Transverse colon (tissue), 4 donors: ENCODE results near the gene CCDC70. TPM values are rescaled to one million over a fixed set of nuclear protein-coding genes. Genes with fewer than 3 reads are reported as not detected.

Source experiments
- DNase-seq: peaks from one replicate; pipeline ENCODE4 v3.0.0-alpha.2; 2019
- H3K27ac ChIP-seq, 4 donors: fragments of 200-600 bp; sonication (generic); 2 replicates each; pipeline ENCODE4 v1.5.1; 2016 to 2018; ENCODE audit warnings: inconsistent platforms in 4 of 4
- H3K27me3 ChIP-seq: fragments of 200-600 bp; sonication (generic); 2 replicates; pipeline ENCODE4 v1.5.1; 2017; ENCODE audit warnings: inconsistent platforms
- H3K36me3 ChIP-seq, 4 donors: fragments of 200-600 bp; sonication (generic); 2 replicates each; pipeline ENCODE4 v1.5.1; 2017 to 2019; ENCODE audit warnings: inconsistent platforms in 4 of 4
- H3K4me1 ChIP-seq, 4 donors: fragments of 200-600 bp; sonication (generic); 2 replicates each; pipeline ENCODE4 v1.5.1; 2017 to 2020; ENCODE audit warnings: inconsistent platforms in 4 of 4
- H3K4me3 ChIP-seq, 4 donors: fragments of 200-600 bp; sonication (generic); 1 replicate in 1 of 4; 2 replicates in 3 of 4; pipeline versions ENCODE4 v1.5.1 to v1.6.1; 2017 to 2019; ENCODE audit warnings: inconsistent platforms in 4 of 4
- H3K9me3 ChIP-seq, 2 donors: fragments of 200-600 bp; sonication (generic); 2 replicates each; pipeline ENCODE4 v1.5.1; 2017 to 2019; ENCODE audit warnings: inconsistent platforms in 2 of 2
- CTCF ChIP-seq, 5 experiments: fragments of 200-600 bp in 3 of 5; fragments of 450-650 bp in 2 of 5; sonication (generic) in 3 of 5; IDR thresholded peaks; 1 replicate in 2 of 5; 2 replicates in 3 of 5; pipeline ENCODE4 v1.5.1; 2016 to 2017; ENCODE audit warnings: antibody characterized with exemption in 5 of 5, inconsistent platforms in 3 of 5, mild to moderate bottlenecking in 2 of 5, moderate library complexity in 1 of 5
- EP300 ChIP-seq: sonication (generic); formaldehyde crosslinking; IDR thresholded peaks from one replicate; pipeline ENCODE4 v1.6.1; 2017; ENCODE audit warnings: antibody characterized with exemption, low read depth
- POLR2A ChIP-seq: fragments of 450-650 bp; IDR thresholded peaks from one replicate; pipeline ENCODE4 v1.6.1; 2016; ENCODE audit warnings: antibody characterized with exemption, mild to moderate bottlenecking, moderate library complexity
- POLR2AphosphoS5 ChIP-seq, 3 donors: sonication (generic); formaldehyde crosslinking; IDR thresholded peaks; one replicate each; pipeline ENCODE4 v1.6.1; 2016; ENCODE audit warnings: antibody characterized with exemption in 3 of 3
- WGBS, 2 donors: methylation state at CpG; one replicate each; pipeline ENCODE4 v1.1.5; 2018; ENCODE audit warnings: low coverage in 1 of 2; 5-methylcytosine and 5-hydroxymethylcytosine counted together
- in situ Hi-C, 4 donors: fragments of 200-750 bp; cut with MboI; loops; one replicate each; pipeline versions ENCODE4 v1.15.0 to v1.15.1; 2017; ENCODE audit warnings: low sequenced_read_pairs in 3 of 4, low pct_ligation_motif_present in 1 of 4, low pct_unique_long_range_greater_than_20kb in 1 of 4
- intact Hi-C: fragments of 100-400 bp; cut with DNase I; formaldehyde crosslinking; loops from one replicate; pipeline ENCODE4 v1.15.1; 2023; ENCODE audit warnings: low total_unique reads
- total RNA-seq, 4 donors: library from RNA; depleted of rRNA; stranded (reverse); fragments of >200 nt; gene quantifications; one replicate each; pipeline ENCODE4 v1.1.0, GENCODE V29; 2016

The CCDC70 gene
- total RNA-seq, 4 donors from 2014 or later, result not detected

DNA sequence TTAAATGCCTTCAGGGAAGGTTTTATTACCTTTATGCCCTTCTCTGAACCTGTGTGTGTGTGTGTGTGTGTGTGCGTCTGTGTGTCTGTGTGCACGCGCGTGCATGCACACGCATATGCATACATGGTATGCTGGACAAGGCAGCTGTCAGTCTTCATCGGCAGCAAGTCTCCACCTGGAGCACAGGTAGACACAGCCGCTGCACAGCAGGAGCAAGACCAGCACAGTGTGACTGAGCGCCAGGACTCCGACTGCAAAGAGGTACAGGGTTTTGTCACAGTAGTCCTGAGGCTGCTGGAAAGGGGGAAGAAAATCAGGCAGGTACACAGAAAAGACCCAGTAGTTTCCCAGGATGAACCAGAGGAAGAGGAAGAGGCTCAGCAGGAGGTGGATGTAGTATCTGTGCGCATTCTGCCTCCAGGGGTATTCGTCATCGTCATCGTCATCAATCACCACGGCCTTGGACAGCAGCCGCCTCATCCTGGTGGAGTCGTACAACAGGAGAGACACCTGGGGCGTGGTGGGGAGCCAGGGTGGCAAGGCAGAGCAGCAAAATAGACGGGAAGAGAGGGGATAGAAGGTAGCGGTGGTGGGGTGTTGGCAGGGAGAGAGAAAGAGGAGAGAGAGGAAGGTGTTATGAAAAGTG, 45.0 kb upstream of the CCDC70 start:
- in situ Hi-C loops, result loop anchor here in 1 of 4 donors (25.0 kb wide), 2 partner anchors 321 to 621 kb away; partner anchors contain the start of gene NEK5

GRCh38 chr13:51817717-51818116, 44.1 kb upstream of the CCDC70 start:
- TF ChIP-seq POLR2A (no peak), POLR2AphosphoS5 (IDR thresholded peaks at IDR 0.05) (no peak), CTCF (IDR thresholded peaks at IDR 0.05) (no peak), EP300 (no peak)
- Histone ChIP-seq H3K36me3 (no peaks in the 10 kb centered on the region), H3K27ac (no peak overlapping the region), H3K4me1 (peaks cover 5 to 13% (median 10%) of the 10 kb centered on the region in 4 donors), H3K27me3 (no peaks in the 10 kb centered on the region), H3K4me3 (no peak overlapping the region), H3K9me3 (no peaks in the 10 kb centered on the region)
- DNase-seq, result no peak
- WGBS, 2 donors, result 85% methylated on average over 8 of the region's 8 CpGs; no CpG with 5 or more reads in 1 of the 2 donors
- intact Hi-C loops (no loop called here), in situ Hi-C loops (loop anchor here in 1 of 4 donors (25.0 kb wide), 2 partner anchors 320 to 620 kb away; partner anchors contain the start of gene NEK5)

More for the DNA sequence above, 45.0 kb upstream of the CCDC70 start:
- no peak for DNase-seq
- no peak overlapping the region for H3K4me3 ChIP-seq
- no peak overlapping the region for H3K27ac ChIP-seq
- 75 to 86% methylated on average over 15 to 19 of the region's 19 CpGs for WGBS, 2 donors
- intact Hi-C loops, result no loop called here
- TF ChIP-seq EP300 (no peak), POLR2A (no peak), POLR2AphosphoS5 (IDR thresholded peaks at IDR 0.05) (no peak), CTCF (IDR thresholded peaks at IDR 0.05) (no peak)
- peaks cover 5 to 13% (median 10%) of the 10 kb centered on the region in 4 donors for H3K4me1 ChIP-seq
- H3K9me3 ChIP-seq, result no peaks in the 10 kb centered on the region
- H3K36me3 ChIP-seq, result no peaks in the 10 kb centered on the region
- no peaks in the 10 kb centered on the region for H3K27me3 ChIP-seq

GRCh38 chr13:51818276-51818675, 43.5 kb upstream of the CCDC70 start:
- intact Hi-C loops, result no loop called here
- in situ Hi-C loops, result loop anchor here in 1 of 4 donors (25.0 kb wide), 2 partner anchors 319 to 619 kb away; partner anchors contain the start of gene NEK5
- TF ChIP-seq EP300 (no peak), CTCF (IDR thresholded peaks at IDR 0.05) (no peak), POLR2AphosphoS5 (IDR thresholded peaks at IDR 0.05) (no peak), POLR2A (no peak)
- Histone ChIP-seq H3K27ac (no peak overlapping the region), H3K27me3 (no peaks in the 10 kb centered on the region), H3K36me3 (no peaks in the 10 kb centered on the region), H3K4me1 (peaks cover 5 to 13% (median 10%) of the 10 kb centered on the region in 4 donors), H3K4me3 (no peak overlapping the region), H3K9me3 (no peaks in the 10 kb centered on the region)
- WGBS, 2 donors, result 95 to 96% methylated on average over 4 of the region's 4 CpGs
- DNase-seq, result no peak

DNA sequence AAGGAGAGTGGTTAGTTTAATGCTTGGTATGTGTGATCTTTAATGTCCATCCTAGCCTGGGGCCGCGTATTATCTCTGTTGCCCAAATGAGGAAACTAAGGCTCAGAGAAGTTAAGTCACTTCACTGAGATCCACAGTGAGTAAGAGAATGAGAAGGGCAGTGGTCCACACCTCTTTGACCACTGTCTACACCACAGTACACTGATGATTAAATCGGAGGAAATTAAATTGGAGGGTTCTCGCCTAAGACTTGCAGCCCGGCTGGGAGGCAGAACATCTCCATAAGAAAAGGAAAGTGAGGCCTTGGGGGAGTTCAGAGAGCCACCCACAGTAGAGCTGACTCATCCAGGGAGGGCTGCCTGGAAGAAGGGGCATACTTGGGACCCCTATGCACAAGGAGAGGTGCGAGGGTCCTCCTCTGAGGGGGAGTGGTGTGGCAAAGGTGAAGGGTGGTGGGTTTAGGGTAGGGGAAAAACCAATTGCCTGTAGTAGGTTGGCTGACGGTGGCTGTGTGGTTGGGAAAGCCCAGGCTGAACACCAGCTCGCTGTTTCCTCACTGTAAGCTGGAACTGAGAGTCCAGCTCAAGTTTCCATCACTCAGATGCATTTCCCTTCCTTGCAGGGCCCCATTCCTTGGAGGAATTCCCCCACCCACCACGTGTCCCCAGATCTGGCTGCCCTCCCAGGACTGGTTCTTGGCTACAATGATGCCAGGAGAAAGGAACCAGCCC, 42.8 kb upstream of the CCDC70 start:
- in situ Hi-C loops, result loop anchor here in 1 of 4 donors (25.0 kb wide), 2 partner anchors 318 to 618 kb away; partner anchors contain the start of gene NEK5
- 75% methylated on average over 9 of the region's 9 CpGs; no CpG with 5 or more reads in 1 of the 2 donors for WGBS, 2 donors
- no peaks in the 10 kb centered on the region for H3K27me3 ChIP-seq
- H3K27ac ChIP-seq, result no peak overlapping the region
- TF ChIP-seq CTCF (IDR thresholded peaks at IDR 0.05) (no peak), EP300 (no peak), POLR2AphosphoS5 (IDR thresholded peaks at IDR 0.05) (no peak), POLR2A (no peak)
- intact Hi-C loops, result no loop called here
- H3K36me3 ChIP-seq, result no peaks in the 10 kb centered on the region
- DNase-seq, result no peak
- H3K4me3 ChIP-seq, result no peak overlapping the region
- H3K9me3 ChIP-seq, result no peaks in the 10 kb centered on the region
- H3K4me1 ChIP-seq, result peaks cover 5 to 13% (median 10%) of the 10 kb centered on the region in 4 donors
